Muscle layer of colon (tissue), 2 donors: ENCODE results near the gene SLC22A17.
"Not testable (repeated sequence)": the region's sequence is repeated elsewhere in the genome, so short reads cannot be mapped to it uniquely, and the experiment has no call there.

Experiments used
- H3K27ac ChIP-seq: one replicate; pipeline ENCODE4 v1.7.0; 2013; ENCODE audit warnings: low read depth, mild to moderate bottlenecking, low read length, moderate library complexity
- H3K27me3 ChIP-seq, 2 donors: one replicate each; pipeline ENCODE4 v1.7.0; 2013; ENCODE audit warnings: low read length in 2 of 2, mild to moderate bottlenecking in 2 of 2; ENCODE audit not compliant: insufficient read depth in 2 of 2, control insufficient read depth in 1 of 2
- H3K36me3 ChIP-seq: one replicate; pipeline ENCODE4 v1.7.0; 2013; ENCODE audit warnings: mild to moderate bottlenecking, low read length; ENCODE audit not compliant: insufficient read depth
- H3K4me1 ChIP-seq: one replicate; pipeline ENCODE4 v1.7.0; 2013; ENCODE audit warnings: mild to moderate bottlenecking, low read length; ENCODE audit not compliant: insufficient read depth
- H3K4me3 ChIP-seq, 2 donors: one replicate each; pipeline ENCODE4 v1.7.0; 2013; ENCODE audit warnings: low read length in 2 of 2, low read depth in 1 of 2, mild to moderate bottlenecking in 1 of 2, moderate library complexity in 1 of 2
- H3K9ac ChIP-seq: one replicate; pipeline ENCODE4 v1.7.0; 2013; ENCODE audit warnings: low read length
- H3K9me3 ChIP-seq: one replicate; pipeline ENCODE4 v1.7.0; 2013; ENCODE audit warnings: mild to moderate bottlenecking, low read length
- donor health status: abdominal sarcoma.
- donor health status: Adenocarcinoma of cecum.

Gene SLC22A17

GRCh38 chr14:23352506-23353432, at the start of gene SLC22A17:
SLC22A17 (minus strand) TSS chr14:23352887.
- Histone ChIP-seq H3K27me3 (no peaks in the 10 kb centered on the region), H3K9ac (peak within 1 kb of the TSS; percentile 41), H3K9me3 (no peaks in the 10 kb centered on the region), H3K36me3 (peaks cover 6% of the 10 kb centered on the region), H3K27ac (peak within 1 kb of the TSS; percentile 75), H3K4me1 (peaks cover 12% of the 10 kb centered on the region), H3K4me3 (peak within 1 kb of the TSS; percentile 65 to 76)

GRCh38 chr14:23401291-23401690, 48.6 kb upstream of the SLC22A17 start:
- Histone ChIP-seq H3K27ac (no peak overlapping the region), H3K4me3 (no peak overlapping the region), H3K27me3 (no peaks in the 10 kb centered on the region), H3K9me3 (no peaks in the 10 kb centered on the region), H3K4me1 (no peaks in the 10 kb centered on the region), H3K9ac (no peak overlapping the region), H3K36me3 (no peaks in the 10 kb centered on the region)

DNA sequence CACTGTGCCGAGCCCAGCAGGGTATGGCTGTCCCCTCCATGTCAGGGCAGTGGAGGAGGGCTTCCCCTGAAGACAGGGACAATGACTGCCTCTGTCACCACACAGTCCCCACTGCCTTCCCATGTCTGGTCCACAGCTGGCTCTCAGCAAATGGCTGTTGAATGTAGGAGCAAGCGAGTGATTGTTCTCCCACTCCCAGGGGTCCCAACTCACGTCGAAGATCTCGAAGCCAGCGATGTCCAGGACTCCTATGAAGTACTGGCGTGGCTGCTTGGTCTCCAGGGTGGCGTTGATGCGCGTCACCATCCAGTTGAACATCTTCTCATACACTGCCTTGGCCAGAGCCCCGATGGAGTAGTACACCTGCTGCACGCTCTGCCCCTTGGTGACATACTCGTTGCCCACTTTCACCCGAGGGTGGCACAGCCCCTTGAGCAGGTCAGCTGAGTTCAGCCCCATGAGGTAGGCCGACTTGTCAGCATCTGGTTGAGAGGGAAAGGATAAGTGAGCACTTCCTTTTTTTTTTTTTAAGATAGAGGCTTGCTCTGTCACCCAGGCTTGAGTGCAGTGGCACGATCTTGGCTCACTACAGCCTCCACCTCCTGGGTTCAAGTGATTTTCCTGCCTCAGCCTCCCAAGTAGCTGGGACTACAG, 47.9 kb upstream of the SLC22A17 start:
- not testable (repeated sequence) for H3K4me3 ChIP-seq, H3K36me3 ChIP-seq, H3K27me3 ChIP-seq, H3K9ac ChIP-seq, H3K9me3 ChIP-seq, H3K4me1 ChIP-seq, H3K27ac ChIP-seq

GRCh38 chr14:23399591-23399990, 46.9 kb upstream of the SLC22A17 start:
- Histone ChIP-seq H3K4me3 (no peak overlapping the region), H3K9me3 (no peaks in the 10 kb centered on the region), H3K4me1 (no peaks in the 10 kb centered on the region), H3K9ac (no peak overlapping the region), H3K36me3 (no peaks in the 10 kb centered on the region), H3K27ac (no peak overlapping the region), H3K27me3 (no peaks in the 10 kb centered on the region)

DNA sequence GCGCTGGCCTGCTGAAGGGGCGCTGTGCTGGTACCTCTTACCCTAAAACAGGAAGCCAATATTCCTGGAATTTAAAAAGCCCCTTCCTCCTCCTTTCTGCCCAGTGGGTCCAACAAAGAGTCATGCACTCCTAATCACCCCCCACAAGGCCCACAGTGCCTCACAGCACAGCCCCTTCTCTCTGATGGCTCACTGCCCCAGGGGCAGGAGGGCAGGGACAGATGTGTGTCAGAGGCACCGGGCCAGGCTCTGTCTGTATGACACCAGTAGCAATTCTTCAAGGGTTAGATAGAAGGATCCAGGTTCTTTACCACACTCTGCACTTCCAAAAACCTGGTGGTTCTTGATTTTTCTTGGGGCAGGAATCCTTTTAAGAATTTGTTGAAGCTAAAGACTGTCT, 46.4 kb upstream of the SLC22A17 start:
- Histone ChIP-seq H3K4me3 (no peak overlapping the region), H3K9ac (no peak overlapping the region), H3K27ac (no peak overlapping the region), H3K36me3 (no peaks in the 10 kb centered on the region), H3K9me3 (no peaks in the 10 kb centered on the region), H3K4me1 (no peaks in the 10 kb centered on the region), H3K27me3 (no peaks in the 10 kb centered on the region)

DNA sequence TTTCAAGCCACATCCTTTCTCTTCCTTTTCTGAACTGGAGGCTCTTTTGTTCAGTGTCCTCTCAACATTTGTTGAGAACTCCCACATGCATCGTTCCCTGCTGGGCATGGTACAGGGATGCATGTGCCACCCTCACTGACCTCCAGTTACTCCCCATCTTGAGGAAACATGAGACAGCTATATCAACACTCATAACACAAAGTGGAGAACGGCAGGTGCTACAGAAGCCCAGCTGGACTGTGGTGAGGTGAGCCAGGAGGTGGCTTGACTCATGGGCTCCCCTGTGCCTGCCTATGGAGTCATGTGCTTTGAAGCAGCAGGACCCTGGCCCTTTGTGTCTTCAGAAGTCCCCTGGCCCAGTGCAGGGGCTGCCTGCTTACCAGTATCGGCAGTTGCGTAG, 45.7 kb upstream of the SLC22A17 start:
- Histone ChIP-seq H3K9me3 (no peaks in the 10 kb centered on the region), H3K27me3 (no peaks in the 10 kb centered on the region), H3K36me3 (no peaks in the 10 kb centered on the region), H3K4me1 (no peaks in the 10 kb centered on the region), H3K4me3 (no peak overlapping the region), H3K9ac (no peak overlapping the region), H3K27ac (no peak overlapping the region)

- no peaks in the 10 kb centered on the region for H3K36me3 ChIP-seq
- H3K27me3 ChIP-seq: no peaks in the 10 kb centered on the region
- no peak overlapping the region for H3K27ac ChIP-seq
- H3K9me3 ChIP-seq: no peaks in the 10 kb centered on the region
- no peak overlapping the region for H3K4me3 ChIP-seq
- no peaks in the 10 kb centered on the region for H3K4me1 ChIP-seq
- H3K9ac ChIP-seq: no peak overlapping the region
These were observed 44.2 kb upstream of the SLC22A17 start for GRCh38 chr14:23396781-23397407.

- Histone ChIP-seq H3K36me3 (no peaks in the 10 kb centered on the region), H3K9me3 (no peaks in the 10 kb centered on the region), H3K4me3 (no peak overlapping the region), H3K9ac (no peak overlapping the region), H3K27ac (no peak overlapping the region), H3K27me3 (no peaks in the 10 kb centered on the region), H3K4me1 (no peaks in the 10 kb centered on the region)
These were observed 43.4 kb upstream of the SLC22A17 start for GRCh38 chr14:23396126-23396525.

DNA sequence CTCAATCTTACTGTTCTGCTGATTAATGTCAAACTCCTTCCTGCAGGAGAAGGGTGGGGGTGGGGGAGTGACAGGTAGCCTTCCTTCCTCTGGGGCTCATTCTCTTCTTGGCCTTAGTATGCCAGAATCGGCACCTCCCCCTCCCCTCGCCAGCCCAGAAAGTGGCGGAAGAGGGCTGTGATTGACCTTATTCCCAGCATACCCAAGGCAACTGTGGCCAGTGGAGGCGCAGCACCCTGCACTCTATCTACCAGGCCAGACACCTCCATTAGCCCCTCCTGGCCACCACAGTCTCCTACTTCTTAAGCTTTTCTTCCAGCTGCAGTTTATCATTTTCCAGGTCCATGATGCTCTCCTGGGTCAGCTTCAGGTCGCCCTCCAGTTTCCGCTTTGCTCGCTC, 39.9 kb upstream of the SLC22A17 start:
- Histone ChIP-seq H3K36me3 (no peaks in the 10 kb centered on the region), H3K4me3 (no peak overlapping the region), H3K27ac (no peak overlapping the region), H3K4me1 (no peaks in the 10 kb centered on the region), H3K9me3 (no peaks in the 10 kb centered on the region), H3K27me3 (no peaks in the 10 kb centered on the region), H3K9ac (no peak overlapping the region)

DNA sequence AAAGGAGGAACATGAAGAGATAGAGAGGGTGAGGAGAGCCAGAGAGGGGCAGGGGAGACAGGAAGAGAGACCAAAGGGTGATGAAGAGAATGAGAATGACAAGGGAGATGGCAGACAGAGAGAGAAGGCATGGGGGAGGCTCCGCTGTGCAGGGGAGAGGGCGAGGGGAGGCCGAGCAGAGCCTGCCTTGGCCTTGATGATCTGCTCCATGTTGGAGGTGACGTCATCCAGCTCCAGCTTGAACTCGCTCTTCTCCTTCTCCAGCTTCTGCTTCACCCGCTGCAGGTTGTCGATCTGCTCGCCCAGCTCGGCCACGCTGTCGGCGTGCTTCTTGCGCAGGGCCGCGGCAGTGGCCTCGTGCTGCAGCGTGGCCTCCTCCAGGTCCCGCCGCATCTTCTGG, 37.2 kb upstream of the SLC22A17 start:
- H3K4me1 ChIP-seq, H3K36me3 ChIP-seq, H3K27ac ChIP-seq, H3K9me3 ChIP-seq, H3K4me3 ChIP-seq, H3K9ac ChIP-seq, H3K27me3 ChIP-seq: not testable (repeated sequence)

DNA sequence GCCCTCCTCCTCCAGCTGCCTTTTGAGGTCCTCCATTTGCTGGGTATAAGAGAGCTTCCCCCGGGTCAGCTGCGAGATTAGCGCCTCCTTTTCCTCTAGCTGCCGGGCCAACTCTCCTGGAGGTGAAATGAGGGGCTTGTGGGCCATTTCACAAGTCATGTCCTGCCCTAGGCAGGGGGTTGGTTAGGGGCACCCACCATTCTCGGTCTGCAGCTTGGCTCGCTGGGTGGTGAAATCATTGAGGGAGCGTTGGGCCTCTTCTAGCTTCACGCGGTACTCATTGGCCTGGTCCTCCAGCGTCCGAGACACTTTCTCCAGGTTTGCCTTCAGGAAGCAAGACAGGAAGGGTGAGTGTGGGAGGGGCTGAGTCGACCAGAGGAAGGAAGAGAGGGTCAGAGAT, 36.7 kb upstream of the SLC22A17 start:
- H3K4me1 ChIP-seq: no peaks in the 10 kb centered on the region
- H3K9ac ChIP-seq: no peak overlapping the region
- H3K9me3 ChIP-seq: no peaks in the 10 kb centered on the region
- no peak overlapping the region for H3K4me3 ChIP-seq
- no peak overlapping the region for H3K27ac ChIP-seq
- H3K36me3 ChIP-seq: no peaks in the 10 kb centered on the region
- no peaks in the 10 kb centered on the region for H3K27me3 ChIP-seq
